UCSD-AML1 (cell line): ENCODE data around the gene AKT1S1.
"Not testable (repeated sequence)": the region's sequence is repeated elsewhere in the genome, so short reads cannot be mapped to it uniquely, and the experiment has no call there.

Experiments used
- DNase-seq: peaks from one replicate; lab custom pipeline; 2025; ENCODE audit not compliant: unreplicated experiment; lab: John Stamatoyannopoulos, UW

The AKT1S1 gene

DNA sequence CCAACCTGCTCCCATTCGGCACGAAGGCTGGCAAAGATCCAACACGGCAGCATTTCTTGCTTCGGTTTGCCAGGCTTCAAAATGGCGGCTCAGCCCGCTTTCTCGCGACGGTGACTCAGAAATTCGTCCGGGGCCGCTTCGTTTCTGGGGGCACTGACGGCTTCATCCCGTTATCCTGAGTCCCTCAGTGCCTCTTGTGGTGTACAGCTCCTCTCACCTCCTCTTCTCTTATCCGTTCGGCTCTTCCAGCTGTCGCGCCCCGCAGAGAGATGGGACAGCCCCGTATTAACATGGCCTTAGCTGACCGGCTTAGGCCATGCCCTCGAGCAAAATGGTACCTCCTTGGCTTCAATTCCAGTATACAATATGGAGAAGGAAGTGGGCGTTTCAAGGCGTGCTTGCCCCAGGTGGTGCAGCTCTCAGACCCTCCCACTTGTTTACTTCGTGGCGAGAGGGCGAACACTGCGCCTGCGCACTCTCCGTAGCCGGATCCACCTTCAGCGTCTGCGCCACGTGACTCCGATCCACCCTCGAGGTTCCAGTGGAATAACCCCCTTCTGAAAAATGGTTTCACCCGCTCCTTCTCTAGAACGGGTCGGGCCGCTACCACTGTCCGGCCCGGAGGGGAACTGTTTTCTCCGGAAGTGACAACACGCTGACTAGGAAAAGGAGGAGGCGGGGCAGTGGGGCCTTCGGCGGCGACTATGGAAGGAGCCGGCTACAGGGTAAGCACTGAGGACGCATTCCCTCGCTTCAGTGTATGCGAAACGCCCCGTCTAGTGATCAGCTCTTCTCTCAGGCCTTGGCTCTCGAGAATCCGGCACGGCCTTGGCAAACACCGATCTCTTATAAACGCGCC, at the start of gene AKT1S1, which contains the start of gene TBC1D17:
Gene AKT1S1 (minus strand): TSS at position 336 of the 859 bp plus-strand sequence. CDS start 4,060 bp downstream, outside the sequence.
Gene TBC1D17 (plus strand): TSS at position 683 of the 859 bp plus-strand sequence. CDS start 22 bp downstream, at position 705.
- peak; percentile 99 for DNase-seq

DNA sequence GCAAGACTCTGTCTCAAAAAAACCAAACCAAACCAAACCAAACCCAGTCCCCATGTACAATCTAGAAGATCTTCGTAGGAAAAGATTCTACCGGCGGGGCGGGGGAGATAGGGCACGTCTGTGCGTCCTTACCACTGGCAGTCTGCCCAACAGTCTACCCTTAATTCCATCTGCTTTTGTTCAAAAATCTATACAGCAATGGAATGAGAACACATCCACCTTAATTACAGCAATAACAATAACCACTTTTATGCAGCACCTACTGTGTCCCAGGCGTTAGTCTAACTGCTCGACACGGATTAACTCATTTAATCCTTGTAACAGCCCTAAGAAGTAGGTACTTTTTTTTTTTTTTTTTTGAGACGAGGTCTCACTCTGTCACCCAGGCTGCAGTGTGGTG, 49.4 kb upstream of the AKT1S1 start:
- no peak for DNase-seq

DNA sequence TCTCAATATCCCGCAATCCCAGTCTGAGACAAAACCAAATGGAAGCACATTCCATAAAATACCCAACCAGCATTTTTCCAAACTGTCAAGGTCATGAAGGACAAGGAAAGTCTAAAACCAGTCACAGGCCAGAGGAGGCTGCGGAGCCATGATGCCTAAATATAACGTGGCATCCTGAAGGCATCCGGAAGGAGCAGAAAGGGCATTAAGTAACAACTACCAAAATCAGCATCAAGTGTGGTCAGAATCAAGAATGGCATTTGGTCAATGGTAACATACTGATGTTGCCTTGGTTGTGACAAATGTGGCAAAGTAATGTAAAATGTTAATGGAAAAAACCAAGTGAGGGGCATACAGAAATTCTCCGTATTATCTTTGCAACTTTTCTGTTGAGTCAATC, 48.3 kb upstream of the AKT1S1 start:
- DNase-seq: no peak

DNA sequence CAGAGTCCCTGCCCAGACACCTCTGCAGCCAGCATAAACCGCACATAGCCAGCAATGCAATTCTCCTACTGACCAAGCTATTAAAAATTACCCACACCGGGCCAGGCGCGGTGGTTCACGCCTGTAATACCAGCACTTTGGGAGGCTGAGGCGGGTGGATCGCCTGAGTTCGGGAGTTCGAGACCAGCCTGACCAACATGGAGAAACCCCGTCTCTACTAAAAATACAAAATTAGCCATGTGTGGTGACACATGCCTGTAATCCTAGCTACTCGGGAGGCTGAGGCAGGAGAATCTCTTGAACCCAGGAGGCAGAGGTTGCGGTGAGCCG, 47.7 kb upstream of the AKT1S1 start:
- not testable (repeated sequence) for DNase-seq

DNA sequence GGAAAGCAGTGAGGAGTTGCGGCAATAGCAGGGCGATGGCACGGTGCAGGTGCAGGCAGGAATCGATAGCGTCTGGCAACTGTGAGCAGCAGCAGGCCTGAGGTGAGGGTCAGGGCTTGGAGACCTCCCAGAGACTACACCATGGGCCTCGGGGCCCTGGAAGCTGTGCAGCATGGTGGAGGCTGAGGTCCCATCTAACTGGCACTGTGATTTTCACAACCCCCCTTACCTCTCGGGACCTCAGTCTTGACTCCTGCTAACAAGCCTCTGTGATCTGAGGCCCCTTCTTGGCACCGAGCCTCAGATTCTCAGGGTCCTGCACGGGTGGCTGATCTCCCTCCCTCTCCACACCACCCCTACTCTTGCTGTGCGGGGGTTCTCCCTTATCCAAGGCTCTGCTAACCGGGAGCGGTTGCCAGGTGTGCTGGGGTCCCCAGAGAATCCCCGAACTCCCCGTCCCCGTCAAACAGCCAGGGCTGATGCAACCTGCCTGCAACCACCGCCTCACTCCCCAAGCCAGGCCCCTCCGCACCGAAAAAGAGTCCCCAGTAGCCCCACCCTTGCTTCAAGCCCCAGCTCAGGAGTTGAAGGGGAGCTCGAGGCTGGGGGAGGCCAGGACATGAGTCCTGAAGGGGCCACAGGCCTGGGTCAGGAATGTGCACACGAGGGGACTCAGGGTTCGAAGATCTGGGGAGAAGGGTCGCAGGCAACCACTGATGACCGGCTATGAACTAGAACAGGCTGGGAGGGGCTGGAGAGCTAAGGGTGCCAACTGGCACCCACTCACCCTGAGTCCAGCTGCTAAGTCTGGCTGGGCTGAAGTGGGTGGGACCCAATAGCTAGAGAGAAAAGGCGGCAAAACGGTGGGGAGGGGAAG, 47.1 kb upstream of the AKT1S1 start:
- DNase-seq: no peak

DNA sequence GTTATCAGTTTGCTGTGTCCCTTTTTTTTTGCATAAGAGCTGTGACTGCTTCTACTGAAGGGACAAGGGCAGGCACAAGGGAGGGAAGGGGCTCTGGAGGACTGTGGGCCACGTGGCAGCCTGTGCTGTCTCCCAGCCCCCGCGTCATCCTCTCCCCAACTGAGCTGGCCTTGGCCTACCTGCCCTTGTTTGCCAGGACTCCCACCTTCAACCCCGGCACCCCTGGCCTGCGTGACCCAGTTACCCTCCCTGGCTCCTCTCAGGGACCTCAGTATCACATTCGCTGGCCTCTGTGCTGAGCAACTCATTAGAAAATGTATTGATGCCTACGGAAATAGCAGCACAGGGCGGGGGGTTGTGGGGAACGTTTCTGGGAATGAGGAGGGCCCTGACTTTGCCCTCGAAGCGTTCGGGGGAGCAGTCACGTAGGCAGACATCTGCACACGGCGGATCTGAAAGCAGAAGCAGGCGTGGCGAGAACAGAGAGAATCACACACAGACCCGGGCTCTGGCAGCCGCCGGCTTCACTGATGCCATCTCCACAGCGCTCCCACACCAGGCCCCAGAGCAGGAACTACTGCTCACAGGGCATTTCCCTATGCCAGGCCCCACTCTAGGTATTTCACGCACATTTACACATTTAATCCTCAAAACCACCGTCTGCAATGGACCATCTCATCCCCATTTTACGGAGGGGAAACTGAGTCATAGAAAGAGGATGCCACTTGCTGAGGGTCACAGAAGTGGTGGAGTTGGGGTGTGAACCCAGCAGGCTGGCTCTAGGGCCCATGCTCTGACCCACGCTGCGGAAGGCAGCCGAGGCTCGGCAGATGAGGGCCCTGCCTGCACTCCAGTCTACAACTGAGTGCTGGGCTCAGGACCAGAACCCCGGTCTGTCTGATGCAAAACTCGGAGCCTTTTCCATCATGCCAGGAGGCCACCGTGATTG, 46.2 kb upstream of the AKT1S1 start:
- no peak for DNase-seq

DNA sequence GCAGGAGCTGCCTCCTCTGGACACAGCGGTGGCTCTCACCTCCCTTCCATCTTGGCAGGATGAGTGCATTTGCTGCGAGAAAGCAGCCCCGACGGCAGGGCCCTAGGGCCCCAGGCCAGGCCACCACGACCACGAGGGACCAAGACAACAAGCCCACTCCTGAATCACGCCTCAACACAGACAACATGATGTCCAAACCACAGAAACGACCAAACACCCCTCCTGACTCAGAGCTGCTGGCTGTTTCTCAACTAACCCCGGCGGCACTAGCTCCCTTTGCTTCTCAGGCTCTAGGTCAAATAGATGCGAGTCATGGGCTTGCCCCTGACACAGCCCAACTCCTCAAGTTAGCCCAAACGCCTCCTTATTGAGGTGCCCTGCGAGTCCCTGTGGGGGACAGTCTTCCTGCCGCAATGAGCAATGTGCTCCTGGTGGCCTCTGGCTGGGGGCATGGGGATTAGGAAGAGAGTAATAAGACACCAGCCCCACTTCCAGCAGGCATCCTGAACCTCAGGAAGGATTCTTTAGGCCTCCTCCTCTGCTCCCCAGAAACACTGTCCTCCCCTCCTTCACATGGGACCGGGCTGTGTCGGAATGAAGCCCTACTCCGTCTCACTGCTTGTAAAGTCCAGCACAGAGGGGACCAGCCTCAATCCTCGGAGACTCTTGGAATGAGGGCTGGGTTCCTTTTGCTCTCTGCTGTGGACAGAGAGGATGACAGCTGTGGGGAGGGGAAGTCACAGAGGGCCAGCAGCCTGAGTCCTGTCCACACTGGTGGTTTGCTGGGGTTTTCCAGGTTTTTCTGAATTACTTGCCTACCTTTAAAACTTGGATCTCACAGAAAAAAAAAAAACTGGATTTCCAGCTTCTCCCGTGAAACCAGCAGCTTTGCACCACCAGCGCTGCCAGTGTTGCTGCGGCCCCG, 45.0 kb upstream of the AKT1S1 start:
- DNase-seq: no peak

DNA sequence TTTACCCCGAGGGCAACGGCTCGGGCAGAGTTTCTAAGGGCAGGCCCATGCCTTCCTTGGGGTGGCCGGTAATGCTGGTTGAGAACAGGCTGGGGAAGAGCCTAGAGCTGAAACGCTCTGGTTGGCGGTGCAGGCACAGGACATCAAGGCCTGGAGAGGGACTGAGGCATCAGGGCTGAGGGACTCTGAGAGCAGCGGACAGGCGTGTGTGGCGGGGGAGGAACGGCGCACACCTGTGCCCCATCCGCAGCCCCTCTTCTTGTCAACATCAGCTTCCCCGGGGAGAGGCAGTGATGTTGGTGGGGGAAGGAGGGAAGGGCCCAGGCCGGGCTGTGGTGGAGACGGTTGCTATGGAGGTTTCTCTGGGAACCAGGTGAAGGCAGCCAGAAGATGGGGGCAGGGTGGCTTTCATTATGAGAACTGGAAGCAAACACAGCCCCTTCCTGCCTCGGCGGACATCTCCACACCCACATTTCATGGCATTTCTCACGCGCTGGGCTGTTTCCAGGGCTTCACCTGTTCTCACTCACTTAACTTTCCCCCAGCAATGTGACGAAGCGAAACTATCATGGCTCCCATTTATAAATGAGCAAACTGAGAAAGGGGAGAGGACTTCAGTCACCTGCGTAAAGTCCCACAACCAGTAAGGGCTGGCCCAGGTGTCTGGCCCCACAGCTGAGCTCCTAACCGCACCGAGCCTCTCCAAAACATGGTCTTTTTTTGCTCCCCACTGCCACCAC, 43.6 kb upstream of the AKT1S1 start:
- DNase-seq: no peak

DNA sequence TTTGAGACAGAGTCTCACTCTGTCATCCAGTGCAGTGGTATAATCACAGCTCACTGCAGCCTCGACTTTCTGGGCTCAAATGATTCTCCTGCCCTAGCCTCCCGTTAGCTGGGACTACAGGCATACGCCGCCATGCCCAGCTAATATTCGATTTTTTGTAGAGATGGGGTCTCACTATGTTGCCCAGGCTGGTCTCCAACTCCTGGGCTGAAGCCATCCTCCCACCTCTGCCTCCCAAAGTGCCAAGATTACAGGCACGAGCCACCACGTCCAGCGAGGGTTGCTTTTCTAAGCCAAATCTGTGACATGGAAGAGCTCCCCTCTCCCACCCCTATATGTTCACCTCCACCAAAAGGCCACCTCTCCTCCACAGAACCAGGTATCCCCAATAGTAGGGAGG, 40.9 kb upstream of the AKT1S1 start:
- no peak for DNase-seq

DNA sequence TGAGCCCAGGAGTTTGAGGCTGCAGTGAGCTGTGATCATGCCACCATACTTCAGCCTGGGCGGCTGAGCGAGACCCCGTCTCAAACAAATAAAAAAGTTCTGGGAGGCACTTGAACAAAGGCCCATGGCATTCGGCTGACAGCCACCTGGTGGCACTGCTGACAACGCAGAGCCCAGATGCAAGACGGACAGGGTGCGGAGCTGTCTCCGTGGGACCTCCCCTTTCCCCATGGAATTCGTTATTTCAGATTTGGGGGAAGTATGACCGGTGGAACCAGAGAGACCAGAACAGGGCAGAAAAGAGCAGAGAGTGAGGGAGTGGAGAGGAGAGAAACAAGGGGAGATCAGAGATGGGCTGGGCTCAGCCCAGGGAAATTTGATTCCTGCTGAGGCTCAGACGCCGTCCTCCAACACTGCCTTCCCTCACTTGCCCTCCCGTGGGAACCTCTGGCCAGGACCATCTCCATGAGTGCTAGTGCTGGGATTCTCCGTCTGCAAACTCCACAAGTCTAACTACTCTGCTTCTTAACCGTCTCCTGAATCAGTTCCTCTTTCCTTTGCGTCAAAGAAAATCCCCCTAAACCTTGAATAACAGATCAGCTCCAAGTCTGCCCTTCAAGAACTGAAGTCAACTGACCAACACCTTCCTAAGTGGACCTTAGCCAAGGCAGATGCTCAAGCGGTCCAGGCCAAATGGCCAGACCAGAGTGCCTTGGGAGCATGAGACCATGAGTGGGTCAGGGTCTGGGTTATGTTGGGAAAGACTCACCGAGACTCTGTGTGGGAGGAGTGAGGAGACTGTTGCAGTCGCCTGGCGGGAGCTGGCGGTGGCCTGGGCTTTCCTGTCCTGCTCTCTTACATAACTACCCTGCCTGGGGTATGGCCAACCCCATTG, 39.9 kb upstream of the AKT1S1 start:
- no peak for DNase-seq

DNA sequence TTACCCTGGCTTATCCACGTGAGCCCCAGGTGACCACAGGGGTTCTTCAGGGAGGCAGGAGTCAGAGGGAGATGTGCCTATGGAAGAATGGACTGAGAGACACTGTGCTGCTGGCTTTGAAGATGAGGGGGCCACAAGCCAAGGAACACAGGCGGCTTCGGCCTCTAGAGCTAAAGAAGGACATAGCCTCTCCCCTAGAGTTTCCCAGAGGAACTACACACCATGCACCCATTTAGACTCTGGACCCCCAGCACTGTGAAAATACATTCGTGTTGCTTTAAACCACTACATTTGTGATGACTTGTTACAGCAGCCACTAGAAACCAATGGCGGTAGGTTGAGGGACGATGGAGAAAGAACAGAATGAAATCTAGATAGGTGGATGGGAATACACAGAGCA, 38.1 kb upstream of the AKT1S1 start:
- DNase-seq: no peak

DNA sequence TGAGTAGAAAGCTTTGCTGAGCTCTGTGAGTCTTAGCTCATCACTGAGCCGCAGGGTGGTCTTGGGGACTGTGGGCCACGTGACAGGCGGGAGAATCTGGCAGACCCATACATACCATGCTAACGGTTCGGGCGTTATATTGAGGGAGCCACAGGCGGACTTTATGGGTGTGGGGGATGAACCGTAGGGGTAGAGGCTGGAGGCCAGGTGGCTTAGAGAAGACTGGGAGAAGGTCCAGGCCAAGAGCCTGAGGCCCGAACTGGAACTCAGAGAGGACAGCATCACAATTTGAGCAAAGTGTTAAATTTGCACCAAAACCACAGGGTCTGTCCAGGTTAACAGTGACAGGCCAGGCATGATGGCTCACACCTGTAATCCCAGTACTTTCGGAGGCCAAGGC, 36.6 kb upstream of the AKT1S1 start:
- no peak for DNase-seq

DNA sequence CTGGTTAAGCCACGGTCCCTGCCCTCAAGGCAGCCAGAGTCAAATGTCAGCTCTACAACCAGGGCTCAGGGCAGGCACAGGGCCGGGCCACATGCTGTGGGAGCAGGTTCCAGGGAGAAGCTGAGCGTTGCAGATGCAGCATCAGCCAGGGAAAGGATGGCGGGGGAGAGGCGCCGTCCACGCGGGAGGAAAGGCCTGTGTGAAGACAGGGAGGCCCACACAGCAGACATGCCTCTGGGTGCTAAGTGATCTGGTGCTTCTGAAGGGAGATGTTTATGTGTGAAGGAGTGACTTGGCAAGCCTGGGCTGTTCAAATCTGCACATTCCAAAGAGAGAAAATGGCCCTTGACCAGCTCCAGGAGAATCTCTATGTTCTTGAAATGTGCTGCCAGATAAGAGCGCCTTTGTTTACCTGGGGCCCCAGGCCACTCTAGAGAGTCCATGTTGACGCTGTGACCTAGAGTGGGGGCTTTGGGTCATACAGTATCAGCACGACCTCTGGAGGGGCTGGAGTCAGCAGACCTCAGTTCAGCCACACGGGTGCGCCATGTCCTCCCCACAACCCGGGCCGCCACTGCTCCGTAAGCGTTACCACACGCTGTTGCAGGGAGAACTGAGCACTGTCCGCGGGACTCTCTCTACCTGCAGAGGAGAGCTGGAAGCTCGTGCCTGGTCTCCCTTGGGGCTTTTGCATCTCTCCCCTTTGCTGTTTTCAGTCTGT, 36.0 kb upstream of the AKT1S1 start:
- DNase-seq: no peak

DNA sequence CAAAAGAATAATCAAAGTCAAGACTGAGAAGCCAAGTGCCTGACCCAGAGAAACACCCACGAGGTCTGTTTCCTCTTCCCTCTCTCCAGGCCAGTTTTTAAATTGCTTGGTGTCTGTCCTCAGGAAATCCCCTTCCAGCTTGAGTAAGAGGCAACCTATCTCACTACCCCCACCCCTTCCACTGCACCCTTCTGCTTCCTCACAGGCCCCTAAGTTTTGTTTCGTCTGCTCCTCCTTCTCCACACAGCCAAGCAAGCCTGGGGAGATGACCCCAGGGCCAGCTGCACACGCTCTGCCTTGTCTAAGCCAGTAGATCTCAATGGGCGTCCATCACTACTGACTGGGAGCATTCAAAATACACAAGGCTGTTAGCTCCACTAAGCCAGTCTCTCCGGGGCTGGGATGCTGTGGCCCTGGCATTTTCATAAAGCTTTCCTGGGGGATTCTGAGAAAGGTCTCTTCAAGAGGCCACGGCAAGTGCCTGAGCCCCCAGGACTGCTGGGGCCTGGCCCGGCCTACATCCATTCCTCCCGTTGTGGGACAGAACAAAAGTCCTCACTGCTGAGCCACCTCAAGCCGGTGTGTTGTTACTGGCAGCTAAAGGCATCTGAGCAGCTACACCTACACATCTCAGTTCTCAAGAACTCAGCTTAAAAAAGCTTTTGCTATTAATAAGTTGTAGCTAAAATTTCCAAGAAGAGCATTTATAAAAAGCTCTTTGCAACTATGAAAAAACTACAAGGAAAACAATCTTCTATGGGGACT, 34.4 kb upstream of the AKT1S1 start:
- DNase-seq: peak; percentile 41

DNA sequence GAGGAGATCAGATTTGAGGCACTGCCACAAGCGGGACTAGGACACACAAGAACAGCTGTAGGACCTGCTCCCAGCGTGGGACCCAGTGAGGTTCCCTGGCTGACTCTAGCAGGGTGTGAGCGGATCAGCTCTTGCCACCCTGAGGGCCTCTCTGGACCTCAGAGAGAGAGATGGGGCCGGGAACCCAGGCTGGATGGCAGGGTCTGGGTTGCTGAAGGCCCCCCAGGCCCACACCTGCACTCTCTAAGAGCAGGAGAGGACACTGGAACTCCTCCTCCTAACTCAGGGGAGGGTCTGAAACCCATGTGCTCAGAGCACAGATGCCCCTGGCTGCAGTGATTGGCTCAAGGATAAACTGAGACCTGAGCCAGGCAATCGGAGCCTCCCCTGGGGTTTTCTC, 33.0 kb upstream of the AKT1S1 start:
- DNase-seq: no peak

DNA sequence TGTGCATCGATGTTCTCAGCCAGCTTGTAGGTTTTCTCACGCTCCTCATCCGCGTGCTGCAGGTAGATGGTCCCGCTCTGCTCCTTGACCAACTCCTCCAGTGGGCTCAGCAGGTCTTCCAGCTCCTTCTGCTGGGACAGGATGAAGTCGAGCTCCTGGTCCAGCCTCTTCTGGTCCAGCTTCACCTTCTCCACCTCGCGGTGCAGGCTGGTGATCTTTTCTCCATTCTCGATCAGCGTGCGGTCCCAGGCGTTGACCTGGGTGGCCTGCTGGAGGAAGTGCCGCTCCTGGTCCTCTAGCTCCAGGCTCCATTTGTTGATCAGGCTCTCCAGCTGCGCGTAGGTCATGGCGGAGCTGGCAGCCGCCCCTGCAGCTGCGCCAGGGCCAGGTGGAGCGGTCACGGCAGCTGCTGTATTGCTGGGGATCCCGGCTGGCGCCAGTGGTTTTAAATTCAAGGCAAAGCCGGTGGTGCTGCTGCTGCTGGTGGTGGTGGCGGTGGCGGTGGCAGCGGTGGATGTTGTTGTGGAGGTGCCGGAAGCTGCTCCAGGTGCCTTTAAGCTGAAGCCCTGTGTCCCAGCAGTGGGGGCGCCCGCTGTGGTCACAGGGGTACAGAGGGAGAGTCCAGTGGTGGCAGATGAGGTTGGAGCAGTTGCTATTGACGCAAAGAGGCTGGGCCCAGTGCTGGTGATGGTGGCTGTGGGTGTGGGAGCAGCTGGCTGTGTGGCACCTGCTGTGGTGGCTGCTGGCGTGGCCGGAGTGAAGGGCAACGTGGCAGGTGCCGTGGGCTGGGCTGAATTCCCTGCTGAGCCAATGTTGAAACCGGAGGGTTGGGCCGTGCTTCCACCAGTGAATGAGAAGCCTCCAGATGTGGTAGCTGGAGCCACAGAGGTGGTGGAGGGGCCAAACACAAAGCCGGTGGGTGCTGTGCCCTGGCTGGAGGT, 31.6 kb upstream of the AKT1S1 start:
- DNase-seq: no peak
